HepG2 (cell line): ENCODE measurements around the gene ATM. TPM values are rescaled to one million over a fixed set of nuclear protein-coding genes. Genes with fewer than 3 reads are reported as not detected.

Experiments used
- ATAC-seq: fragments of 200-7000 bp; cut with Tn5 transposase; 3 replicates; pipeline ENCODE4 v1.9.1; 2020; ENCODE audit warnings: mild to moderate bottlenecking, moderate library complexity
- BruUV-seq: library from RNA; stranded (reverse); fragments of 400-500 nt; replicated peaks from 2 replicates; lab custom pipeline; 2021; lab: Mats Ljungman, UMichigan
- CTCF ChIA-PET: fragments of 300-600 bp; formaldehyde crosslinking; extraction: SDS; loops from one replicate; lab custom pipeline; 2021; ENCODE audit warnings: low total read pairs, inconsistent platforms, low intra/inter-chr PET ratio; lab: Yijun Ruan, JAX
- POLR2A ChIA-PET: fragments of 350-600 bp; sonication (Branson Sonifier 250); formaldehyde crosslinking; loops from one replicate; lab custom pipeline; 2020; ENCODE audit warnings: antibody characterized with exemption, inconsistent platforms; lab: Yijun Ruan, JAX
- DNase-seq: peaks from one replicate; pipeline ENCODE4 v3.0.0-alpha.2; 2015; ENCODE audit warnings: low spot score
- FAIRE-seq: peaks from 3 replicates; lab custom pipeline; 2011; peaks lifted over from hg19 to GRCh38; lab: Jason Lieb, UNC
- H2AFZ ChIP-seq: one replicate; pipeline ENCODE4 v1.6.1; 2011; ENCODE audit warnings: low read length, inconsistent platforms
- H3K27ac ChIP-seq: fragments of 300-600 bp; 3 replicates; pipeline ENCODE4 v1.8.0; 2011; ENCODE audit warnings: mixed run types, mild to moderate bottlenecking, mixed read lengths, low read length, inconsistent platforms; ENCODE audit not compliant: insufficient read depth; ENCODE audit errors: extremely low read length
- H3K27me3 ChIP-seq, 2 experiments: fragments of 200-600 bp in 1 of 2; 2 replicates in 1 of 2; 3 replicates in 1 of 2; pipeline versions ENCODE4 v1.6.0 to v1.8.0; 2011; ENCODE audit warnings: low read length in 2 of 2, mild to moderate bottlenecking in 2 of 2, moderate library complexity in 2 of 2, inconsistent platforms in 1 of 2; ENCODE audit not compliant: insufficient read depth in 2 of 2, control insufficient read depth in 1 of 2
- H3K36me3 ChIP-seq, 2 experiments: fragments of 200-600 bp in 1 of 2; replicated peaks in 1 of 2; 2 replicates in 1 of 2; 3 replicates in 1 of 2; pipeline versions ENCODE4 v1.5.1 to v1.8.0; 2011; ENCODE audit warnings: low read length in 2 of 2, inconsistent platforms in 1 of 2; ENCODE audit not compliant: insufficient read depth in 2 of 2, control insufficient read depth in 1 of 2
- H3K4me1 ChIP-seq: 2 replicates; pipeline ENCODE4 v1.5.1; 2012; ENCODE audit warnings: low read length, inconsistent platforms; ENCODE audit not compliant: insufficient read depth
- H3K4me2 ChIP-seq: 2 replicates; pipeline ENCODE4 v1.6.0; 2011; ENCODE audit warnings: low read depth, low read length, inconsistent platforms
- H3K4me3 ChIP-seq, 3 experiments: fragments of 200-600 bp in 1 of 3; sonication (generic), shearing (Covaris generic) in 1 of 3; replicated peaks in 1 of 3; 2 replicates each; pipeline ENCODE4 v1.5.1; 2011 to 2016; ENCODE audit warnings: low read length in 3 of 3, inconsistent platforms in 2 of 3, low read depth in 2 of 3, mild to moderate bottlenecking in 2 of 3, control low read depth in 1 of 3, mixed read lengths in 1 of 3; ENCODE audit not compliant: insufficient read depth in 1 of 3
- H3K79me2 ChIP-seq: one replicate; pipeline ENCODE4 v1.6.1; 2011; ENCODE audit warnings: low read length, inconsistent platforms; ENCODE audit not compliant: insufficient read depth
- H3K9ac ChIP-seq: 2 replicates; pipeline ENCODE4 v1.6.0; 2011; ENCODE audit warnings: mild to moderate bottlenecking, low read depth, low read length, inconsistent platforms; ENCODE audit not compliant: insufficient read depth
- H3K9me3 ChIP-seq: 2 replicates; pipeline ENCODE4 v1.5.1; 2012; ENCODE audit warnings: mild to moderate bottlenecking, low read length
- H4K20me1 ChIP-seq: 2 replicates; pipeline ENCODE4 v1.6.0; 2011; ENCODE audit warnings: inconsistent platforms, mild to moderate bottlenecking, low read length, moderate library complexity; ENCODE audit not compliant: insufficient read depth
- ATF1 ChIP-seq: IDR thresholded peaks from 2 replicates; pipeline ENCODE4 v1.6.1; 2016; ENCODE audit warnings: mild to moderate bottlenecking, control low read depth
- CHD4 ChIP-seq: fragments of 200-600 bp; sonication (generic); IDR thresholded peaks from 2 replicates; pipeline ENCODE4 v1.7.0; 2017; ENCODE audit warnings: mild to moderate bottlenecking, low read length, borderline replicate concordance
- GRHL1 ChIP-seq: sonication (generic); formaldehyde crosslinking; conservative IDR thresholded peaks from 2 replicates; pipeline ENCODE4 v1.8.0; 2022; ENCODE audit warnings: missing genetic modification reagents
- HIC2 ChIP-seq: sonication (generic); formaldehyde crosslinking; IDR thresholded peaks from 2 replicates; pipeline ENCODE4 v1.9.0; 2022; ENCODE audit warnings: low read depth, missing genetic modification reagents
- KLF13 ChIP-seq: sonication (generic); formaldehyde crosslinking; IDR thresholded peaks from 2 replicates; pipeline ENCODE4 v1.4.0; 2020; ENCODE audit warnings: mild to moderate bottlenecking, missing genetic modification reagents
- PAWR ChIP-seq: sonication (generic); formaldehyde crosslinking; IDR thresholded peaks from 2 replicates; pipeline ENCODE4 v1.4.0; 2020; ENCODE audit warnings: missing genetic modification reagents, mild to moderate bottlenecking, borderline replicate concordance
- PITX1 ChIP-seq: sonication (generic); formaldehyde crosslinking; IDR thresholded peaks from 2 replicates; pipeline ENCODE4 v1.5.1; 2020; ENCODE audit warnings: mild to moderate bottlenecking, missing genetic modification reagents
- XBP1 ChIP-seq: sonication (generic); formaldehyde crosslinking; IDR thresholded peaks from 2 replicates; pipeline ENCODE4 v1.5.0; 2020; ENCODE audit warnings: missing genetic modification reagents
- ZNF362 ChIP-seq: sonication (generic); formaldehyde crosslinking; IDR thresholded peaks from 2 replicates; pipeline ENCODE4 v1.4.0; 2020; ENCODE audit warnings: missing genetic modification reagents, mild to moderate bottlenecking, borderline replicate concordance
- ZNF572 ChIP-seq: sonication (generic); formaldehyde crosslinking; IDR thresholded peaks from 2 replicates; pipeline ENCODE4 v1.5.1; 2020; ENCODE audit warnings: mild to moderate bottlenecking, missing genetic modification reagents
- ZNF7 ChIP-seq: IDR thresholded peaks from 2 replicates; pipeline ENCODE4 v1.6.1; 2016; ENCODE audit warnings: missing biosample characterization, missing genetic modification reagents
- ZNF710 ChIP-seq: sonication (generic); formaldehyde crosslinking; IDR thresholded peaks from 2 replicates; pipeline ENCODE4 v1.5.0; 2020; ENCODE audit warnings: mild to moderate bottlenecking, missing genetic modification reagents, borderline replicate concordance
- ZNF768 ChIP-seq: sonication (generic); formaldehyde crosslinking; IDR thresholded peaks from 2 replicates; pipeline ENCODE4 v1.4.0; 2020; ENCODE audit warnings: missing genetic modification reagents
- WGBS: methylation state at CpG from one replicate; pipeline ENCODE4 v1.1.6; 2017; ENCODE audit warnings: low lambda C conversion rate; 5-methylcytosine and 5-hydroxymethylcytosine counted together
- in situ Hi-C: cut with HindIII; loops from 2 replicates; pipeline ENCODE4 v1.10.0; 2017; ENCODE audit warnings: low pct_unique_long_range_greater_than_20kb; ENCODE audit not compliant: extremely low pct_ligation_motif_present
- intact Hi-C: fragments of 100-400 bp; cut with micrococcal nuclease; formaldehyde crosslinking; loops from one replicate; pipeline ENCODE4 v1.10.0; 2022; ENCODE audit not compliant: unreplicated experiment
- polyA plus RNA-seq, 8 experiments: library from polyadenylated mRNA; depleted of rRNA in 3 of 8; stranded (reverse) in 7 of 8; unstranded in 1 of 8; fragments of >200 nt; fragmentation: Illumina TruSeq in 4 of 8; extraction: Trizol in 4 of 8; gene quantifications; 2 replicates each; pipeline versions ENCODE4 v1.2.1 to v1.2.3, GENCODE V29; 2011 to 2016; ENCODE audit warnings: low read depth in 4 of 8, missing spikeins in 1 of 8, mixed read lengths in 1 of 8; ENCODE audit not compliant: insufficient read depth in 1 of 8
- total RNA-seq, 5 experiments: library from RNA; depleted of rRNA; stranded (reverse); fragments of >200 nt; fragmentation: Illumina TruSeq; extraction: Trizol; gene quantifications; 2 replicates each; pipeline ENCODE4 v1.2.3, GENCODE V29; 2016; ENCODE audit warnings: low read depth in 1 of 5
- TF ChIP-seq, protein P1 (sequence below): IDR thresholded peaks from 2 replicates; pipeline ENCODE4 v1.6.1; 2016; ENCODE audit warnings: missing biosample characterization, missing genetic modification reagents, low read depth

Gene ATM
- total and polyA plus RNA-seq, 2 of the 13 experiments (the other 11 are each of a cell fraction or from before 2014, with no cell fraction given) = 40.0 to 71.6 TPM

DNA sequence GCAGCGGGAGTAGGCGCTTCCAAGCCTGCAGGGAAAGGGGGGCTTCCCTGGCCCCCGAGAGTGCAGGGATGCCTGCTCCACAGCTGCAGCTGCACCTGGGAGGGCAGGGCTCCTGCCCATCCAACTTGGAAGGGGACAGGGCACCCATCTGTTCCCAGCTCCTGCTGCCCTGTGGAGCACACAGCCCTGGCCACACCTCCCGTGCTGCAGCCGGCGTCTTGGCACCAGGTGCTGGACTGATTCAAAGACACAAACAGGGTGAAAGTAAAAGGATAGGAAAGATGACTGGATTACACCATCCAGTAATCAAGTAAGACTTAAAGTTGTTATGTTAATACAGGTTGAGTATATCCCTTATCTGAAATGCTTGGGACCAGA lies 15.2 kb upstream of the ATM start:
- DNase-seq = no peak
- H3K27ac ChIP-seq = no peak overlapping the region
- H4K20me1 ChIP-seq = no peaks in the 10 kb centered on the region
- 0 out of 2 replicates have a peak, but pooled peaks cover 6% of the 10 kb centered on the region for H3K4me1 ChIP-seq
- no peaks in the 10 kb centered on the region for H3K27me3 ChIP-seq
- FAIRE-seq = no peak
- peak; percentile 22; the same call in 1 of the 3 replicates for ATAC-seq
- H3K4me2 ChIP-seq = no peak overlapping the region
- H3K79me2 ChIP-seq = peaks cover 16% of the 10 kb centered on the region
- CTCF ChIA-PET = no interaction called here
- 100% methylated on average over 4 of the region's 6 CpGs for WGBS
- POLR2A ChIA-PET = interaction anchor here (0.7 to 1.1 kb wide), 2 partner anchors 14 to 15 kb away, joined by 3 to 4 read pairs; partner anchors contain the start of genes ATM and NPAT
- no TSS peak for BruUV-seq
- H3K36me3 ChIP-seq = peaks cover 13 to 33% of the 10 kb centered on the region in 2 experiments
- no peaks in the 10 kb centered on the region for H3K9me3 ChIP-seq
- H3K4me3 ChIP-seq = no peak overlapping the region
- no peak overlapping the region for H2AFZ ChIP-seq
- in situ Hi-C loops = no loop called here
- intact Hi-C loops = no loop called here
- H3K9ac ChIP-seq = no peak overlapping the region
- TF ChIP-seq ZNF572 (CRISPR knock-in tag) (no peak), ZNF7 (CRISPR knock-in tag) (no peak), PITX1 (CRISPR knock-in tag) (no peak), HIC2 (0 out of 2 replicates have a peak, but pooled peaks have one; percentile 1), ZNF710 (CRISPR knock-in tag) (no peak), XBP1 (CRISPR knock-in tag) (no peak), ZNF362 (no peak), PAWR (CRISPR knock-in tag) (no peak), KLF13 (CRISPR knock-in tag) (no peak), GRHL1 (no peak), ATF1 (CRISPR knock-in tag) (no peak), ZNF768 (CRISPR knock-in tag) (0 out of 2 replicates have a peak, but pooled peaks have one; percentile 12), CHD4 (no peak)
- TF ChIP-seq, protein P1, sequence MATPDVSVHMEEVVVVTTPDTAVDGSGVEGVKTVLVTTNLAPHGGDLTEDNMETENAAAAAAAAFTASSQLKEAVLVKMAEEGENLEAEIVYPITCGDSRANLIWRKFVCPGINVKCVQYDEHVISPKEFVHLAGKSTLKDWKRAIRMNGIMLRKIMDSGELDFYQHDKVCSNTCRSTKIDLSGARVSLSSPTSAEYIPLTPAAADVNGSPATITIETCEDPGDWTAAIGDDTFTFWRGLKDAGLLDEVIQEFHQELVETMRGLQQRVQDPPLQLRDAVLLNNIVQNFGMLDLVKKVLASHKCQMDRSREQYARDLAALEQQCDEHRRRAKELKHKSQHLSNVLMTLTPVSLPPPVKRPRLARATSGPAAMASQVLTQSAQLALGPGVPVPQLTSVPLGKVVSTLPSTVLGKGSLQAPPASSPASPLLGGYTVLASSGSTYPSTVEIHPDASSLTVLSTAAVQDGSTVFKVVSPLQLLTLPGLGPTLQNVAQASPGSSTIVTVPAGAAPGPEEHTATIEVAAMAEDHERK (CRISPR knock-in tag) = no peak
